ENCODE results near the gene STAB2.
A peak's percentile ranks its signal among the peaks of the same experiment; 100 is the strongest.

Gene STAB2

GRCh38 chr12:103586791-103587370, at the start of gene STAB2:
TSS of gene STAB2 (plus strand) at chr12:103587273. CDS start at chr12:103587477, 204 bp downstream.
- no peak for DNase-seq (ENCODE audit: low read depth)

- DNase-seq (ENCODE audit: low read depth) = no peak
These were observed 48.7 kb upstream of the STAB2 start for GRCh38 chr12:103538397-103538796.

- DNase-seq (ENCODE audit: low read depth) = no peak
These were observed 46.8 kb upstream of the STAB2 start for GRCh38 chr12:103540319-103540718.

GRCh38 chr12:103542078-103542477, 45.0 kb upstream of the STAB2 start:
- DNase-seq (ENCODE audit: low read depth) = no peak

- no peak for DNase-seq (ENCODE audit: low read depth)
These were observed 40.1 kb upstream of the STAB2 start for GRCh38 chr12:103546959-103547358.

GRCh38 chr12:103547376-103547775, 39.7 kb upstream of the STAB2 start:
- no peak for DNase-seq (ENCODE audit: low read depth)

GRCh38 chr12:103547929-103548328, 39.1 kb upstream of the STAB2 start:
- no peak for DNase-seq (ENCODE audit: low read depth)

- peak; percentile 54 for DNase-seq (ENCODE audit: low read depth)
These were observed 38.2 kb upstream of the STAB2 start for GRCh38 chr12:103548622-103549601.

GRCh38 chr12:103556890-103557627, 30.0 kb upstream of the STAB2 start:
- DNase-seq (ENCODE audit: low read depth) = no peak

GRCh38 chr12:103557628-103558010, 29.5 kb upstream of the STAB2 start:
- no peak for DNase-seq (ENCODE audit: low read depth)

GRCh38 chr12:103558879-103559278, 28.2 kb upstream of the STAB2 start:
- no peak for DNase-seq (ENCODE audit: low read depth)

GRCh38 chr12:103560604-103561101, 26.4 kb upstream of the STAB2 start:
- no peak for DNase-seq (ENCODE audit: low read depth)

GRCh38 chr12:103561174-103561573, 25.9 kb upstream of the STAB2 start:
- DNase-seq (ENCODE audit: low read depth) = no peak

GRCh38 chr12:103566398-103566797, 20.7 kb upstream of the STAB2 start:
- no peak for DNase-seq (ENCODE audit: low read depth)

- DNase-seq (ENCODE audit: low read depth) = no peak
These were observed 17.8 kb upstream of the STAB2 start for GRCh38 chr12:103569278-103569677.

GRCh38 chr12:103571286-103571685, 15.8 kb upstream of the STAB2 start:
- DNase-seq (ENCODE audit: low read depth) = no peak

- DNase-seq (ENCODE audit: low read depth) = no peak
These were observed 14.6 kb upstream of the STAB2 start for GRCh38 chr12:103572312-103573045.

GRCh38 chr12:103573185-103573584, 13.9 kb upstream of the STAB2 start:
- DNase-seq (ENCODE audit: low read depth) = no peak

GRCh38 chr12:103578926-103579325, 8.1 kb upstream of the STAB2 start:
- DNase-seq (ENCODE audit: low read depth) = no peak

GRCh38 chr12:103580026-103580425, 7.0 kb upstream of the STAB2 start:
- DNase-seq (ENCODE audit: low read depth) = no peak

GRCh38 chr12:103583008-103583407, 4.1 kb upstream of the STAB2 start:
- DNase-seq (ENCODE audit: low read depth) = no peak

- no peak for DNase-seq (ENCODE audit: low read depth)
These were observed 941 bp upstream of the STAB2 start for GRCh38 chr12:103586132-103586531.

Measured in stimulated activated CD8-positive, alpha-beta memory T cell treated with anti-CD3 and anti-CD28 coated beads, Interleukin-7, amount 100 ng/mL, for 24 hours (primary cell).